SU-DHL-6 (cell line): ENCODE results near the gene OTOF.

Source experiments
- H2AFZ ChIP-seq: fragments of 200-600 bp; sonication (generic); 2 replicates; pipeline ENCODE4 v1.6.1; 2014; ENCODE audit warnings: low read depth, mild to moderate bottlenecking, moderate library complexity, mixed read lengths, antibody characterized with exemption, low read length; ENCODE audit not compliant: severe bottlenecking
- H3F3A ChIP-seq: fragments of 200-600 bp; shearing (Covaris generic); 2 replicates; pipeline ENCODE4 v1.6.0; 2016; ENCODE audit warnings: antibody characterized with exemption, mild to moderate bottlenecking; ENCODE audit not compliant: insufficient read depth
- H3K27ac ChIP-seq: fragments of 200-600 bp; sonication (generic); 2 replicates; pipeline ENCODE4 v1.5.1; 2016; ENCODE audit warnings: low read depth, mild to moderate bottlenecking, low read length, moderate library complexity, mixed read lengths
- H3K27me3 ChIP-seq: fragments of 200-600 bp; sonication (generic), shearing (Covaris generic); 2 replicates; pipeline ENCODE4 v1.6.0; 2014; ENCODE audit warnings: mild to moderate bottlenecking, low read length
- H3K36me3 ChIP-seq: fragments of 200-600 bp; sonication (generic); 2 replicates; pipeline ENCODE4 v1.6.1; 2014; ENCODE audit warnings: mild to moderate bottlenecking, low read length, mixed read lengths
- H3K4me2 ChIP-seq: fragments of 300-600, 200-600 bp; shearing (Covaris generic), sonication (generic); 2 replicates; pipeline ENCODE4 v1.6.0; 2014; ENCODE audit warnings: low read length, low read depth, mild to moderate bottlenecking; ENCODE audit not compliant: poor library complexity, severe bottlenecking
- H3K4me3 ChIP-seq: fragments of 200-600 bp; sonication (generic); 2 replicates; pipeline ENCODE4 v1.5.1; 2014; ENCODE audit warnings: antibody characterized with exemption, low read length, mild to moderate bottlenecking, mixed read lengths; ENCODE audit not compliant: insufficient read depth, poor library complexity, severe bottlenecking
- H3K79me2 ChIP-seq: fragments of 200-600 bp; sonication (generic); 2 replicates; pipeline ENCODE4 v1.6.1; 2014; ENCODE audit warnings: mild to moderate bottlenecking, low read length, moderate library complexity; ENCODE audit not compliant: insufficient read depth
- H3K9ac ChIP-seq: fragments of 200-600 bp; sonication (generic); 2 replicates; pipeline ENCODE4 v1.7.0; 2014; ENCODE audit warnings: mild to moderate bottlenecking, low read length
- H3K9me2 ChIP-seq: fragments of 200-600 bp; sonication (generic); replicated peaks from 2 replicates; pipeline ENCODE4 v1.6.1; 2014; ENCODE audit warnings: low read length; ENCODE audit not compliant: insufficient read depth
- H3K9me3 ChIP-seq: fragments of 200-600 bp; sonication (generic); 2 replicates; pipeline ENCODE4 v1.6.1; 2014; ENCODE audit warnings: low read length, mixed read lengths; ENCODE audit not compliant: insufficient read depth
- H4K20me1 ChIP-seq: fragments of 200-600 bp; sonication (generic); 2 replicates; pipeline ENCODE4 v1.6.1; 2014; ENCODE audit warnings: low read depth, mild to moderate bottlenecking, antibody characterized with exemption, low read length, moderate library complexity, mixed read lengths
- CTCF ChIP-seq: fragments of 200-600 bp; sonication (generic); IDR thresholded peaks from one replicate; pipeline ENCODE4 v1.5.1; 2017; ENCODE audit warnings: antibody characterized with exemption, mild to moderate bottlenecking, low read length, moderate library complexity; ENCODE audit not compliant: insufficient read depth, poor library complexity, severe bottlenecking
- EZH2phosphoT487 ChIP-seq: fragments of 200-600 bp; sonication (generic), shearing (Covaris generic); conservative IDR thresholded peaks from 2 replicates; pipeline ENCODE4 v1.6.1; 2018; ENCODE audit warnings: mild to moderate bottlenecking, antibody characterized with exemption, low read length, moderate library complexity, mixed read lengths

OTOF gene

GRCh38 chr2:26483957-26484565 is 6.1 kb upstream of the OTOF start:
- H3K79me2 ChIP-seq: no peaks in the 10 kb centered on the region
- H3K4me2 ChIP-seq: no peak overlapping the region
- no peaks in the 10 kb centered on the region for H3F3A ChIP-seq
- H3K9me3 ChIP-seq: no peaks in the 10 kb centered on the region
- TF ChIP-seq EZH2phosphoT487 (no peak), CTCF (no peak)
- H4K20me1 ChIP-seq: no peaks in the 10 kb centered on the region
- H3K9ac ChIP-seq: no peak overlapping the region
- no peaks in the 10 kb centered on the region for H3K9me2 ChIP-seq
- H3K27me3 ChIP-seq: no peaks in the 10 kb centered on the region
- H3K4me3 ChIP-seq: no peak overlapping the region
- H3K27ac ChIP-seq: no peak overlapping the region
- H3K36me3 ChIP-seq: no peaks in the 10 kb centered on the region
- no peak overlapping the region for H2AFZ ChIP-seq

- no peaks in the 10 kb centered on the region for H3K9me2 ChIP-seq
- H2AFZ ChIP-seq: no peak overlapping the region
- no peak overlapping the region for H3K27ac ChIP-seq
- no peak overlapping the region for H3K4me3 ChIP-seq
- no peaks in the 10 kb centered on the region for H4K20me1 ChIP-seq
- no peaks in the 10 kb centered on the region for H3K27me3 ChIP-seq
- TF ChIP-seq CTCF (no peak), EZH2phosphoT487 (no peak)
- H3K4me2 ChIP-seq: no peak overlapping the region
- H3K36me3 ChIP-seq: no peaks in the 10 kb centered on the region
- H3K9ac ChIP-seq: no peak overlapping the region
- no peaks in the 10 kb centered on the region for H3F3A ChIP-seq
- no peaks in the 10 kb centered on the region for H3K9me3 ChIP-seq
- no peaks in the 10 kb centered on the region for H3K79me2 ChIP-seq
These were observed 5.6 kb upstream of the OTOF start for GRCh38 chr2:26483516-26483915.

GRCh38 chr2:26483027-26483326 is 5.1 kb upstream of the OTOF start:
- Histone ChIP-seq H3K4me2 (no peak overlapping the region), H3K27ac (no peak overlapping the region), H4K20me1 (no peaks in the 10 kb centered on the region), H3K9me3 (no peaks in the 10 kb centered on the region), H3F3A (no peaks in the 10 kb centered on the region), H3K27me3 (no peaks in the 10 kb centered on the region), H3K4me3 (no peak overlapping the region), H3K36me3 (no peaks in the 10 kb centered on the region), H3K79me2 (no peaks in the 10 kb centered on the region), H3K9me2 (no peaks in the 10 kb centered on the region), H2AFZ (no peak overlapping the region), H3K9ac (no peak overlapping the region)
- no peak for TF ChIP-seq CTCF
- no peak for TF ChIP-seq EZH2phosphoT487
